Activated T-helper 1 cell treated with anti-CD3 and anti-CD28 coated beads, Interleukin-12 subunit alpha, Interleukin-12 subunit beta, Interleukin-2, Interleukin-4 antibody, amounts not matched to agents 30 ng/mL and 10 ng/mL and 1 ng/mL, durations not matched to agents 14 hours and 24 hours and 36 hours (primary cell): ENCODE data around the gene VAT1. TPM values are rescaled to one million over a fixed set of nuclear protein-coding genes. Genes with fewer than 3 reads are reported as not detected.
A peak's percentile ranks its signal among the peaks of the same experiment; 100 is the strongest.
"Not testable (repeated sequence)": the region's sequence is repeated elsewhere in the genome, so short reads cannot be mapped to it uniquely, and the experiment has no call there.

Experiments
- DNase-seq: peaks from one replicate; pipeline ENCODE4 v3.0.0; 2021; ENCODE audit warnings: low spot score
- H3K27ac Mint-ChIP-seq: one replicate; pipeline ENCODE4 v1.8.0; 2021; ENCODE audit warnings: mild to moderate bottlenecking, mixed read lengths
- H3K27me3 Mint-ChIP-seq: one replicate; pipeline ENCODE4 v1.8.0; 2022; ENCODE audit warnings: mild to moderate bottlenecking, moderate library complexity, mixed read lengths; ENCODE audit not compliant: insufficient read depth
- H3K36me3 Mint-ChIP-seq: one replicate; pipeline ENCODE4 v1.8.0; 2021; ENCODE audit warnings: low read depth, mixed read lengths
- H3K4me1 Mint-ChIP-seq: one replicate; pipeline ENCODE4 v1.8.0; 2021; ENCODE audit warnings: low read depth, mixed read lengths
- H3K4me3 Mint-ChIP-seq: one replicate; pipeline ENCODE4 v1.8.0; 2021; ENCODE audit warnings: mild to moderate bottlenecking, moderate library complexity, mixed read lengths
- H3K9me3 Mint-ChIP-seq: one replicate; pipeline ENCODE4 v1.8.0; 2021; ENCODE audit warnings: mixed read lengths
- intact Hi-C: fragments of 100-400 bp; cut with micrococcal nuclease; formaldehyde crosslinking; loops from one replicate; pipeline ENCODE4 v1.15.1; 2024
- total RNA-seq: library from RNA; stranded (reverse); gene quantifications from 2 replicates; pipeline ENCODE4 v1.2.3, GENCODE V29; 2022

VAT1 gene
- total RNA-seq, 1 donor from 2014 or later: 17.3 TPM

DNA sequence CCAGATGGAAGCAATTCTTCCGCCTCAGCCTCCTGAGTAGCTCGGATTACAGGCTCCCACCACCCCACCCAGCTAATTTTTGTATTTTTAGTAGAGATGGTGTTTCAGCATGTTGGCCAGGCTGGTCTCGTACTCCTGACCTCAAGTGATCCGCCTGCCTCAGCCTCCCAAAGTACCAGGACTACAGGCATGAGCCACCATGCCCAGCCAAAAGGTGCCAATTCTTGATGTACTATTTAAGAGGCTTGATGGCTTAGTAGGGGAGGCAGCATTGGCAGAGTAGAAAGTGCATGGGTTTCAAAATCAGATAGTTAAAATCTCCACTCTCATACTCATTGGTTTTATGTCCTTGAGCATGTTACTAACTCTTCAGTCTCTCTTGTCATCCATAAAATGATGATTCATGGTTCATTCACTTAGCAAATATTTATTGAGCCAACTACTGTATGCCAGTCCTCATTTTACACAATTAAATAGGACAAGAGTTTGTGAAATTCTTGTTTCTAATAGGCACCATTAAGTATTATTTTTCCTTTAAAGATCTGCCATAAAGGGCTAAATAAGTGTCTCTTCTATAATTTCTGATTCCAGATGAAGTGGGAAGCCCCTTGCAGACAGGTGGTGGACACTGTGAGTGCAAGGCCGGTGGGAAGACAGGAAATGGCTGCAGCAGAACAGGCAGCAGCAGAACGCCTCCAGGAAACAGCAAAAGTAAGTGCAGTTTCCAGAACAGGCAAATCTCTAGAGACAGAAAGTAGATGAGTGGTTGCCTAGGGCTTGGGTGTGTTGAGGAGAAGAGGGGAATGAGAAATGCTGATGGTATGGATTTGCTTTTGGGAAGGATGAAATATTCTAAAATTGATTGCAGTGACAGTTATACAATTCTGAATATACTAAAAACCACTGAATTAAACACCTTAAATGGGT, 32.2 kb downstream of the VAT1 start:
- intact Hi-C loops: loop anchor here (10.0 kb wide), 1 partner anchor 425 kb away; the partner anchor contains the start of genes COASY and MLX
- no peaks in the 10 kb centered on the region for H3K9me3 Mint-ChIP-seq
- peaks cover 50% of the 10 kb centered on the region for H3K36me3 Mint-ChIP-seq
- H3K4me3 Mint-ChIP-seq: no peak overlapping the region
- H3K27me3 Mint-ChIP-seq: no peaks in the 10 kb centered on the region
- no peak overlapping the region for H3K27ac Mint-ChIP-seq
- no peak for DNase-seq
- H3K4me1 Mint-ChIP-seq: peaks cover 8% of the 10 kb centered on the region

GRCh38 chr17:42989141-42989540, 33.0 kb downstream of the VAT1 start:
- Mint-ChIP-seq H3K4me1 (peaks cover 14% of the 10 kb centered on the region), H3K36me3 (peaks cover 54% of the 10 kb centered on the region), H3K27me3 (no peaks in the 10 kb centered on the region), H3K9me3 (no peaks in the 10 kb centered on the region), H3K4me3 (no peak overlapping the region), H3K27ac (no peak overlapping the region)
- DNase-seq: no peak
- intact Hi-C loops: loop anchor here (10.0 kb wide), 1 partner anchor 424 kb away; the partner anchor contains the start of genes COASY and MLX

DNA sequence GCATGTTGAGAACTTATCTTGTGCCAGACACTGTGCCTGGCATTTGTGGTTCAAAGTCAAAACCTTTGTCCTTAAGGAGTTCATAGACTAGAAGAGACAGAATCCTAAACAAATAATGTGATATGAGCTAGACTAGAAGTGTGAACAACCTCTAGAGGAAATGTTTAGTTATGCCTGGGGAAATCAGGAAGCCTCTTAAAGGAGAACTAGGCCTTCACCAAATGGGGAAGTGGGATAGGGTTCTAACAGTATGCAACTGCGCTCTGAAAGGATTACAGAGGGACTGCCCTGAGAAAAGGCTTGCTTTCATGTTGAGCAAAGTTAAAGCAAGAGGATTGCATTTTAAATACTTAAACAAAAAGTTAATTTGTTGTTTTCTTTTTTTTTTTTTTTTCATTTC, 37.0 kb downstream of the VAT1 start:
- no peak overlapping the region for H3K4me3 Mint-ChIP-seq

DNA sequence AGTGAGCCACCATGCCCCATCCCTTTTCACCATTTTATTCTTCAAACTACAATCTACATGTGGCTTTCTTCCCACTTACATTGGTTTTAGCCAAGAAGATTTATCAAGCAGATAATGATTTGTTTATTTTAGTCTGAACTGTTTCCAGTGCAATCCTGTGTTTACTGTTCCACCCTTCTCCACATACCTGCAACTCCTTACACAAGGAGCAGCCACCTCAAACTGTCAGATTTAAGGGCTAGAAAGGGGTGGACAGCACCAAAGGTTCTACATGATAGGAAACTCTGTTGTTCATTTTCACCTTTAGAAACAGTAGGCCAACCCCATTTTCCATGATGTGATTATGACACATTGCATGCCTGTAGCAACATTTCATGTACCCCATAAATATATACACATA, 39.9 kb downstream of the VAT1 start:
- peaks cover 2% of the 10 kb centered on the region for H3K27me3 Mint-ChIP-seq
- H3K4me1 Mint-ChIP-seq: peaks cover 43% of the 10 kb centered on the region
- no peak for DNase-seq
- H3K36me3 Mint-ChIP-seq: peaks cover 17% of the 10 kb centered on the region
- H3K27ac Mint-ChIP-seq: peak overlapping the region; percentile 71
- H3K9me3 Mint-ChIP-seq: no peaks in the 10 kb centered on the region
- peak overlapping the region; percentile 98 for H3K4me3 Mint-ChIP-seq
- intact Hi-C loops: loop anchor here (5.0 to 10.0 kb wide), 2 partner anchors 150 to 417 kb away; partner anchors contain the start of genes COASY, MLX and PSME3

More for the DNA sequence above, 37.0 kb downstream of the VAT1 start:
- Mint-ChIP-seq H3K27me3 (no peaks in the 10 kb centered on the region), H3K4me1 (peaks cover 33% of the 10 kb centered on the region), H3K9me3 (no peaks in the 10 kb centered on the region), H3K27ac (peak overlapping the region; percentile 2), H3K36me3 (peaks cover 39% of the 10 kb centered on the region)
- DNase-seq: no peak
- intact Hi-C loops: loop anchor here (10.0 kb wide), 1 partner anchor 420 kb away; the partner anchor contains the start of genes COASY and MLX

DNA sequence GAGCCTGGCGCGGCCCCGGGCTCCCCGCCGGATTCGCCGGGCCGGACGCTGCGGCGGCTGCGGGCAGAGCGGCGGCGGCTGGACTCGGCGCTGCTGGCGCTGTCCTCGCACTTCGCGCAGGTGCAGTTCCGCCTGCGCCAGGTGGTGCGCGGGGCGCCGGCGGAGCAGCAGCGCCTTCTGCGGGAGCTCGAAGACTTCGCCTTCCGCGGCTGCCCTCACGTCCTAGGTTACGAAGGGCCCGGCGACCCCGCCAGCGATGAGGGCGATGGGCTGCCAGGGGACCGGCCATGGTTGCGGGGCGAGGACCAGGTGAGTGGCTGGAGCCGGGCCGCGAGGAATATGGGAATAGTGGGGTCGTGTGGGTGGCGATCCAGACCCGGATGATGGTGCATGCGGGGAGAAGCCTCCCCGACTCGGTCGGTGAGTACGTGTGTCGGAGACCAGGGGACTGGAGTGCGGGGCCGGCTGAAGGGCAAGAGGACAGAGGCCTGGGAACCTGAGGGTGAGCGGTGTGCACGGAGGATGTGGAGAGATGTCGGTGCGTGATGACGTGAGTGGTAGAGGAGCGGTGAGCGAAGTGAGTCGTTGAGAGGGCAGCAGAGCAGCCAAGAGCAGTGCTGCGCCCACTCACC, 41.3 kb downstream of the VAT1 start:
- peak overlapping the region; percentile 98 for H3K4me3 Mint-ChIP-seq
- peaks cover 17% of the 10 kb centered on the region for H3K36me3 Mint-ChIP-seq
- H3K9me3 Mint-ChIP-seq: no peaks in the 10 kb centered on the region
- DNase-seq: peak; percentile 47
- H3K27ac Mint-ChIP-seq: peak overlapping the region; percentile 86
- H3K27me3 Mint-ChIP-seq: peaks cover 2% of the 10 kb centered on the region
- intact Hi-C loops: loop anchor here (1.0 to 10.0 kb wide), 6 partner anchors 17 to 416 kb away; partner anchors contain the start of genes AARSD1, BRCA1, COASY and MLX
- peaks cover 43% of the 10 kb centered on the region for H3K4me1 Mint-ChIP-seq

GRCh38 chr17:42980274-42980765, 41.9 kb downstream of the VAT1 start, which contains the start of gene RUNDC1:
Gene RUNDC1, plus strand, starts transcription at chr17:42980565. Its CDS starts 12 bp downstream, at chr17:42980577.
- intact Hi-C loops: loop anchor here (1.0 to 10.0 kb wide), 5 partner anchors 18 to 416 kb away; partner anchors contain the start of genes BRCA1, COASY, MLX and PSME3
- Mint-ChIP-seq H3K27ac (peak within 1 kb of the TSS; percentile 99), H3K4me3 (peak within 1 kb of the TSS; percentile 100), H3K4me1 (peaks cover 40% of the 10 kb centered on the region), H3K27me3 (peaks cover 2% of the 10 kb centered on the region), H3K9me3 (no peaks in the 10 kb centered on the region), H3K36me3 (peaks cover 15% of the 10 kb centered on the region)
- peak; percentile 87 for DNase-seq

DNA sequence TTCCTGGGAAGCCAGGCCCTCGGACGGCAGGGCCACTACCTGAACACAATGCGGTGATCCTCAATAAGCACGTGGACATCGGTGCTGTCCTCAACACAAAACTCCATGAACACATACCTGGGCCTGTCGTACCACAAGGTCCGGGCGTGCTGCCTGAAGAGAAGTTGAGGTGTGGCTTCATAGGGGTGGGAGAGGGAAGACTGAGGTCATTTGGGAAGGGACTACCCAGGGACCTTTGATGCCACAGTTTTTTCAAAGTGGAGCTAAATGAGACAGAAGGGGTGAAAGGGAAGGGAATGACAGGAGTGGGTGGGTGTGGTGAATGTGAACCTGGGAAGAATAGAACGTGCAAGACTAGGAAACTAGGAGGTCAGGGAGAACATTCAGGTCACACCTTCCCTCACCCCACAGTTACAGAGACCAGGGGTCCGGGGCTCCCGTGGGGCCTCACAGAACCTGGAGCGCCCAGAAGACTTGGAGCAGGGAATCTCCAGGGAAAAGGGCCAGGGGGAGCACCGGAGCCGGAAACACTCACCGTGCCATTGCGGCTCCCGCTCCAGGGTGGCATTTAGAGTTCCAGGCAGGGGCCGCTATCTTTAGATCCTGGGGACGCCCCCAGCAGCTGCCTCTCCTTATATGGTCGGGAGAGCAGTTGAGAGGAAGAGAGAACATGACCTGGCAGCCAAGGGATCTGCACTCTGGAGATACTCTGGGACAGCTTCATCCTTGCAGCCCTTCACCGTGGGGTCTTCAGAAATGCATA, 42.5 kb downstream of the VAT1 start, which contains the start of gene PTGES3L:
Gene PTGES3L, minus strand, starts transcription at position 570 of the 763 bp plus-strand sequence. Its CDS starts 27 bp downstream, at position 543.
- peaks cover 2% of the 10 kb centered on the region for H3K27me3 Mint-ChIP-seq
- H3K4me3 Mint-ChIP-seq: peak within 1 kb of the TSS; percentile 100
- no peaks in the 10 kb centered on the region for H3K9me3 Mint-ChIP-seq
- H3K36me3 Mint-ChIP-seq: peaks cover 9% of the 10 kb centered on the region
- DNase-seq: peak; percentile 8
- peak within 1 kb of the TSS; percentile 99 for H3K27ac Mint-ChIP-seq
- intact Hi-C loops: loop anchor here (1.0 to 10.0 kb wide), 5 partner anchors 19 to 415 kb away; partner anchors contain the start of genes BRCA1, COASY, MLX and PSME3
- peaks cover 41% of the 10 kb centered on the region for H3K4me1 Mint-ChIP-seq

DNA sequence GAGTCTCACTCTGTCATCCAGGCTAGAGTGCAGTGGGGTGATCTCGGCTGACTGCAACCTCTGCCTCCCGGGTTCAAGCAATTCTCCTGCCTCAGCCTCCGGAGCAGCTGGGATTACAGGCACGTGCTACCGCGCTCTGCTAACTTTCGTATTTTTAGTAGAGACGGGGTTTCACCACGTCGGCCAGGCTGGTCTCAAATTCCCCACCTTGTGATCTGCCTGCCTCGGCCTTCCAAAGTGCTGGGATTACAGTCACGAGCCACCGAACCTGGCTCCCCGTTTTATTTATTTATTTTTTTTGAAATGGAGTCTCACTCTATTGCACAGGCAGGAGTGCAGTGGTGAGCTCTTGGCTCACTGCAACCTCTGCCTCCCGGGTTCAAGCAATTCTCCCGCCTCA, 46.5 kb downstream of the VAT1 start:
- H3K27ac Mint-ChIP-seq, intact Hi-C loops, DNase-seq, H3K9me3 Mint-ChIP-seq, H3K4me3 Mint-ChIP-seq, H3K36me3 Mint-ChIP-seq, H3K27me3 Mint-ChIP-seq: not testable (repeated sequence)
- H3K4me1 Mint-ChIP-seq: peaks cover 19% of the 10 kb centered on the region

DNA sequence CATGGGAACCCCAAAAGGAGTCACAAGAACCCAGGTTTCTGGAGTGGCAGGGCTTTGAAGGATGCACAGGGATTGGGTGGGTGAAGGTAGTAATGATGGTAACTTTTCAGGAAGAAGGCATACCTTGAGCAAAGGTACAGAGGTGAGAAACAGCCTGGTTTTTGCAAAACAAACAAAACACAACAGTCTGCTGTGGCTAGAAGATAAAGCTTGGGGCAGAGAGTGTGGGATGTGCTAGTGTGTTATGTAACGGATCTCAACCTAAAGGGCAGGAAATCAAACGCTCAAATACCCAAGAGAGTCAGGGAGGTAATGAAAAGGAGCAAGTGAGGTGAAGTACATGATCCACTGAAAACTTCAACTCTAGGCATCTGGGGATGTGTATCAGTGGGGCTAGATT, 46.9 kb downstream of the VAT1 start:
- H3K4me1 Mint-ChIP-seq: peaks cover 17% of the 10 kb centered on the region
- no peaks in the 10 kb centered on the region for H3K36me3 Mint-ChIP-seq
- H3K27ac Mint-ChIP-seq: peak overlapping the region; percentile 1
- intact Hi-C loops: no loop called here
- DNase-seq: no peak
- peaks cover 2% of the 10 kb centered on the region for H3K27me3 Mint-ChIP-seq
- H3K4me3 Mint-ChIP-seq: no peak overlapping the region
- H3K9me3 Mint-ChIP-seq: no peaks in the 10 kb centered on the region

- H3K4me3 Mint-ChIP-seq, H3K27ac Mint-ChIP-seq, intact Hi-C loops, DNase-seq, H3K9me3 Mint-ChIP-seq, H3K4me1 Mint-ChIP-seq, H3K27me3 Mint-ChIP-seq, H3K36me3 Mint-ChIP-seq: not testable (repeated sequence)
These were observed 48.9 kb downstream of the VAT1 start for GRCh38 chr17:42973323-42973722.

GRCh38 chr17:42971589-42971988, 50.6 kb downstream of the VAT1 start:
- no peaks in the 10 kb centered on the region for H3K27me3 Mint-ChIP-seq
- no peaks in the 10 kb centered on the region for H3K9me3 Mint-ChIP-seq
- no peaks in the 10 kb centered on the region for H3K36me3 Mint-ChIP-seq
- H3K27ac Mint-ChIP-seq: no peak overlapping the region
- DNase-seq: no peak
- peaks cover 7% of the 10 kb centered on the region for H3K4me1 Mint-ChIP-seq
- no peak overlapping the region for H3K4me3 Mint-ChIP-seq
- intact Hi-C loops: no loop called here
